B cell (primary cell): ENCODE measurements around the gene RPRD1B. TPM values are rescaled to one million over a fixed set of nuclear protein-coding genes. Genes with fewer than 3 reads are reported as not detected.

ENCODE experiments used
- ATAC-seq: fragments of 200-7000 bp; cut with Tn5 transposase; one replicate; pipeline ENCODE4 v1.10.0; 2021; ENCODE audit warnings: low read depth, mild to moderate bottlenecking, moderate number of reproducible peaks, moderate library complexity
- CTCF ChIA-PET: fragments of 350-600 bp; sonication (Branson Sonifier 250); formaldehyde crosslinking; loops from one replicate; lab custom pipeline; 2021; ENCODE audit warnings: antibody characterized with exemption, inconsistent platforms; lab: Charles Lee
- POLR2A ChIA-PET: fragments of 350-600 bp; sonication (Branson Sonifier 250); formaldehyde crosslinking; loops from one replicate; lab custom pipeline; 2021; ENCODE audit warnings: antibody characterized with exemption; lab: Charles Lee
- DNase-seq: peaks from one replicate; pipeline ENCODE4 v3.0.0; 2013
- H2AFZ ChIP-seq: 2 replicates; pipeline ENCODE4 v1.6.1; 2012; ENCODE audit warnings: mild to moderate bottlenecking, low read depth, low read length; ENCODE audit not compliant: insufficient read depth, poor library complexity, severe bottlenecking
- H3K27ac ChIP-seq, 2 donors: 1 replicate in 1 of 2; 2 replicates in 1 of 2; pipeline ENCODE4 v1.5.1; 2012 to 2013; ENCODE audit warnings: low read length in 2 of 2, mild to moderate bottlenecking in 2 of 2, moderate library complexity in 1 of 2
- H3K27me3 ChIP-seq, 4 experiments: fragments of 200-600 bp in 1 of 4; sonication (generic) in 1 of 4; replicated peaks in 1 of 4; 1 replicate in 2 of 4; 2 replicates in 2 of 4; pipeline versions ENCODE4 v1.6.1 to v1.7.0; 2013 to 2016; ENCODE audit warnings: low read length in 3 of 4, mild to moderate bottlenecking in 2 of 4, mixed read lengths in 1 of 4, moderate library complexity in 1 of 4; ENCODE audit not compliant: insufficient read depth in 4 of 4, control insufficient read depth in 3 of 4; ENCODE audit errors: control extremely low read depth in 1 of 4
- H3K36me3 ChIP-seq, 2 experiments: replicated peaks in 1 of 2; 1 replicate in 1 of 2; 2 replicates in 1 of 2; pipeline versions ENCODE4 v1.6.1 to v1.7.1; 2013; ENCODE audit warnings: low read length in 1 of 2; ENCODE audit not compliant: insufficient read depth in 2 of 2, control insufficient read depth in 1 of 2; ENCODE audit errors: control extremely low read depth in 1 of 2, extremely low read depth in 1 of 2
- H3K4me1 ChIP-seq, 2 donors: fragments of 200-600 bp in 1 of 2; sonication (generic) in 1 of 2; 1 replicate in 1 of 2; 2 replicates in 1 of 2; pipeline versions ENCODE4 v1.5.1 to v1.6.1; 2013 to 2017; ENCODE audit warnings: low read length in 2 of 2; ENCODE audit not compliant: control insufficient read depth in 2 of 2, insufficient read depth in 2 of 2
- H3K4me2 ChIP-seq: replicated peaks from 2 replicates; pipeline ENCODE3; 2012; ENCODE audit warnings: mild to moderate bottlenecking, low read depth, low read length; ENCODE audit not compliant: poor library complexity, severe bottlenecking
- H3K4me3 ChIP-seq, 5 experiments: fragments of 200-600 bp in 1 of 5; sonication (generic) in 1 of 5; 1 replicate in 3 of 5; 2 replicates in 2 of 5; pipeline versions ENCODE4 v1.5.1 to v1.7.0; 2011 to 2016; ENCODE audit warnings: low read length in 4 of 5, mild to moderate bottlenecking in 4 of 5, low read depth in 2 of 5, control low read depth in 1 of 5, moderate library complexity in 1 of 5; ENCODE audit not compliant: insufficient read depth in 1 of 5; ENCODE audit errors: control extremely low read depth in 1 of 5, extremely low read depth in 1 of 5
- H3K79me2 ChIP-seq: fragments of 200-600 bp; sonication (generic); one replicate; pipeline ENCODE4 v1.6.0; 2016; ENCODE audit warnings: low read length; ENCODE audit not compliant: control insufficient read depth, insufficient read depth
- H3K9ac ChIP-seq: fragments of 200-600 bp; sonication (generic); 2 replicates; pipeline ENCODE4 v1.6.1; 2017; ENCODE audit warnings: mild to moderate bottlenecking, low read length, moderate library complexity
- H3K9me3 ChIP-seq, 3 donors: one replicate each; pipeline versions ENCODE4 v1.6.1 to v1.7.1; 2013; ENCODE audit warnings: low read length in 2 of 3; ENCODE audit not compliant: control insufficient read depth in 2 of 3, insufficient read depth in 1 of 3; ENCODE audit errors: control extremely low read depth in 1 of 3
- H4K20me1 ChIP-seq: 2 replicates; pipeline ENCODE4 v1.6.0; 2012; ENCODE audit warnings: mild to moderate bottlenecking, low read length; ENCODE audit not compliant: insufficient read depth, control insufficient read depth, poor library complexity, severe bottlenecking
- H3K27ac Mint-ChIP-seq: one replicate; pipeline ENCODE4 v1.8.0; 2021; ENCODE audit warnings: mixed read lengths
- H3K27me3 Mint-ChIP-seq: one replicate; pipeline ENCODE4 v1.8.0; 2021; ENCODE audit warnings: mixed read lengths
- H3K4me1 Mint-ChIP-seq: one replicate; pipeline ENCODE4 v1.8.0; 2021; ENCODE audit warnings: mixed read lengths
- H3K4me3 Mint-ChIP-seq: one replicate; pipeline ENCODE4 v1.8.0; 2021; ENCODE audit warnings: mixed read lengths
- H3K9me3 Mint-ChIP-seq: one replicate; pipeline ENCODE4 v1.8.0; 2022; ENCODE audit warnings: mixed read lengths; ENCODE audit not compliant: insufficient read depth
- CTCF ChIP-seq: fragments of 200-600 bp; IDR thresholded peaks from one replicate; pipeline ENCODE4 v1.8.0; 2022; ENCODE audit warnings: antibody characterized with exemption, mild to moderate bottlenecking
- EZH2 ChIP-seq: IDR thresholded peaks from 2 replicates; pipeline ENCODE4 v1.6.1; 2012; ENCODE audit warnings: borderline replicate concordance, low read depth, mild to moderate bottlenecking, moderate library complexity, low read length; ENCODE audit not compliant: insufficient read depth, poor library complexity, severe bottlenecking
- WGBS: methylation state at CpG from one replicate; pipeline ENCODE4 v1.1.5; 2013; ENCODE audit warnings: missing lambda C conversion rate; ENCODE audit not compliant: insufficient coverage; 5-methylcytosine and 5-hydroxymethylcytosine counted together
- intact Hi-C: fragments of 100-400 bp; cut with micrococcal nuclease; formaldehyde crosslinking; loops from one replicate; pipeline ENCODE4 v1.10.0; 2022
- polyA plus RNA-seq: library from polyadenylated mRNA; depleted of rRNA; stranded (reverse); fragments of >200 nt; gene quantifications from 2 replicates; pipeline ENCODE4 v1.2.3, GENCODE V29; 2012
- total RNA-seq, 2 donors: library from RNA; stranded (reverse); fragments of 120-200 nt in 1 of 2; gene quantifications; 1 replicate in 1 of 2; 2 replicates in 1 of 2; pipeline versions ENCODE4 v1.2.3 to v1.2.4, GENCODE V29; 2013 to 2022

RPRD1B gene
- total and polyA plus RNA-seq, 2 donors (not counting 1 experiment from before 2014, with no cell fraction given) = 6.0 to 54.9 TPM

GRCh38 chr20:38083338-38084048 is 49.9 kb downstream of the RPRD1B start:
- ChIA-PET CTCF (interaction anchor here (0.7 to 2.1 kb wide), 6 partner anchors 8 to 138 kb away, joined by 3 to 11 read pairs (median 4); no protein-coding TSS in a partner anchor), POLR2A (no interaction called here)
- Histone ChIP-seq H3K27me3 (no peaks in the 10 kb centered on the region), H3K4me2 (no peak overlapping the region), H3K36me3 (peaks cover 5 to 59% of the 10 kb centered on the region in 2 experiments), H4K20me1 (peaks cover 6% of the 10 kb centered on the region), H3K4me1 (peaks cover 0 to 2% of the 10 kb centered on the region in 2 donors), H3K4me3 (no peak overlapping the region), H3K9ac (no peak overlapping the region), H3K79me2 (peaks cover 48% of the 10 kb centered on the region), H2AFZ (no peak overlapping the region), H3K27ac (no peak overlapping the region), H3K9me3 (no peaks in the 10 kb centered on the region)
- Mint-ChIP-seq H3K4me1 (peaks cover 40% of the 10 kb centered on the region), H3K27ac (no peak overlapping the region), H3K9me3 (no peaks in the 10 kb centered on the region), H3K4me3 (no peak overlapping the region), H3K27me3 (no peaks in the 10 kb centered on the region)
- intact Hi-C loops = no loop called here
- 100% methylated on average over 3 of the region's 12 CpGs for WGBS
- DNase-seq (no peak), ATAC-seq (no peak)
- TF ChIP-seq EZH2 (no peak), CTCF (no peak)

- 85% methylated on average over 3 of the region's 5 CpGs for WGBS
- DNase-seq = no peak
- H3K4me1 Mint-ChIP-seq = peaks cover 41% of the 10 kb centered on the region
- no peak overlapping the region for H3K4me2 ChIP-seq
- ChIA-PET CTCF (interaction anchor here (1.5 to 2.5 kb wide), 4 partner anchors 9 to 30 kb away, joined by 4 to 11 read pairs (median 6); no protein-coding TSS in a partner anchor), POLR2A (no interaction called here)
- H3K79me2 ChIP-seq = peaks cover 40% of the 10 kb centered on the region
- H2AFZ ChIP-seq = no peak overlapping the region
- no peak overlapping the region for H3K9ac ChIP-seq
- H3K4me1 ChIP-seq = no peaks in the 10 kb centered on the region
- H3K27ac Mint-ChIP-seq = no peak overlapping the region
- H3K36me3 ChIP-seq = peaks cover 5 to 52% of the 10 kb centered on the region in 2 experiments
- no peak overlapping the region for H3K4me3 Mint-ChIP-seq
- H3K4me3 ChIP-seq = no peak overlapping the region
- no peak for ATAC-seq
- no peaks in the 10 kb centered on the region for H3K27me3 Mint-ChIP-seq
- TF ChIP-seq CTCF = no peak
- intact Hi-C loops = no loop called here
- H4K20me1 ChIP-seq = peaks cover 6% of the 10 kb centered on the region
- H3K9me3 Mint-ChIP-seq = no peaks in the 10 kb centered on the region
- H3K27me3 ChIP-seq = no peaks in the 10 kb centered on the region
- no peaks in the 10 kb centered on the region for H3K9me3 ChIP-seq
- H3K27ac ChIP-seq = no peak overlapping the region
Observed at GRCh38 chr20:38084425-38084951, 50.9 kb downstream of the RPRD1B start.
